Measurements from ENCODE around the gene TBC1D1.

TBC1D1 gene

GRCh38 chr4:38144031-38144430, 253.1 kb downstream of the TBC1D1 start:
- TF ChIP-seq POLR2AphosphoS5 (IDR thresholded peaks at IDR 0.05; ENCODE audit: low read depth, low read length) (no peak), TAF1 (IDR thresholded peaks at IDR 0.05; ENCODE audit: borderline replicate concordance, insufficient read depth, low read length) (no peak), SIN3A (IDR thresholded peaks at IDR 0.05; ENCODE audit: borderline replicate concordance, insufficient read depth, low read length) (no peak), REST (IDR thresholded peaks at IDR 0.05; ENCODE audit: insufficient read depth in 1 of 2, low read depth in 2 of 2, low read length in 2 of 2) (no peak), FOXP2 (optimal IDR thresholded peaks at IDR 0.05; ENCODE audit: borderline replicate concordance, extremely low read depth, extremely low read length, insufficient read depth) (no peak)

GRCh38 chr4:38145033-38145678, 254.3 kb downstream of the TBC1D1 start:
- no peak for TF ChIP-seq TAF1 (IDR thresholded peaks at IDR 0.05; ENCODE audit: borderline replicate concordance, insufficient read depth, low read length)
- no peak for TF ChIP-seq SIN3A (IDR thresholded peaks at IDR 0.05; ENCODE audit: borderline replicate concordance, insufficient read depth, low read length)
- no peak for TF ChIP-seq POLR2AphosphoS5 (IDR thresholded peaks at IDR 0.05; ENCODE audit: low read depth, low read length)
- no peak for TF ChIP-seq FOXP2 (optimal IDR thresholded peaks at IDR 0.05; ENCODE audit: borderline replicate concordance, extremely low read depth, extremely low read length, insufficient read depth)
- TF ChIP-seq REST (IDR thresholded peaks at IDR 0.05; ENCODE audit: insufficient read depth in 1 of 2, low read depth in 2 of 2, low read length in 2 of 2), result no peak

- TF ChIP-seq SIN3A (IDR thresholded peaks at IDR 0.05; ENCODE audit: borderline replicate concordance, insufficient read depth, low read length), result no peak
- no peak for TF ChIP-seq POLR2AphosphoS5 (IDR thresholded peaks at IDR 0.05; ENCODE audit: low read depth, low read length)
- no peak for TF ChIP-seq TAF1 (IDR thresholded peaks at IDR 0.05; ENCODE audit: borderline replicate concordance, insufficient read depth, low read length)
Measured at GRCh38 chr4:38145741-38146140, 254.9 kb downstream of the TBC1D1 start.

GRCh38 chr4:38146383-38146782, 255.5 kb downstream of the TBC1D1 start:
- TF ChIP-seq TAF1 (IDR thresholded peaks at IDR 0.05; ENCODE audit: borderline replicate concordance, insufficient read depth, low read length), result no peak
- no peak for TF ChIP-seq FOXP2 (optimal IDR thresholded peaks at IDR 0.05; ENCODE audit: borderline replicate concordance, extremely low read depth, extremely low read length, insufficient read depth)
- TF ChIP-seq SIN3A (IDR thresholded peaks at IDR 0.05; ENCODE audit: borderline replicate concordance, insufficient read depth, low read length), result no peak
- no peak for TF ChIP-seq POLR2AphosphoS5 (IDR thresholded peaks at IDR 0.05; ENCODE audit: low read depth, low read length)
- no peak for TF ChIP-seq REST (IDR thresholded peaks at IDR 0.05; ENCODE audit: insufficient read depth in 1 of 2, low read depth in 2 of 2, low read length in 2 of 2)

- no peak for TF ChIP-seq REST (IDR thresholded peaks at IDR 0.05; ENCODE audit: insufficient read depth in 1 of 2, low read depth in 2 of 2, low read length in 2 of 2)
- no peak for TF ChIP-seq SIN3A (IDR thresholded peaks at IDR 0.05; ENCODE audit: borderline replicate concordance, insufficient read depth, low read length)
- no peak for TF ChIP-seq TAF1 (IDR thresholded peaks at IDR 0.05; ENCODE audit: borderline replicate concordance, insufficient read depth, low read length)
- no peak for TF ChIP-seq FOXP2 (optimal IDR thresholded peaks at IDR 0.05; ENCODE audit: borderline replicate concordance, extremely low read depth, extremely low read length, insufficient read depth)
- TF ChIP-seq POLR2AphosphoS5 (IDR thresholded peaks at IDR 0.05; ENCODE audit: low read depth, low read length), result no peak
Measured at GRCh38 chr4:38149472-38149996, 258.6 kb downstream of the TBC1D1 start.
